ENCODE results near the gene MUC5B. TPM values are rescaled to one million over a fixed set of nuclear protein-coding genes. Genes with fewer than 3 reads are reported as not detected.
A peak's percentile ranks its signal among the peaks of the same experiment; 100 is the strongest.

The MUC5B gene
- total and polyA plus RNA-seq, 2 donors from 2014 or later = 0.38 TPM; not detected in 1

DNA sequence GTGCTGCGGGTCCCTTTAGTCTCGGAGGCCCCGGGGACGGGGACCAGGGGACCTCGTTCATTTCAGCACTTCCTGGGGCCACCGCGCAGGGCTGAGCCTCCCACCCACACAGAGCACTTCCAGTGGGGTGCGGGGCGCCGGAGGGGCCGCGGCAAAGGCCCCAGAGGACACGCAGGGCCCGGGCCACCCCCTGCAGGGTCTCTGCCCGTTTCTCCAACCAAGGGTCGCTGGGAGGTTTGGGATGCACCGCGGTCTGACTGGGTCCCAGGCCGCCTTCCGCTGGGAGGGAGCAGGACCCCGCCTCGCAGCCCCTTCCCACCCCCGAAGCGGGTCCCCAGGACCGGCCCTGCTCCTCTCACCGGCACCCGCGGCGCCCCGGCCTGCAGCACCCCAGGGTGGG is 49.1 kb downstream of the MUC5B start:
- intact Hi-C loops (cut with DNase I) = no loop called here
- Histone ChIP-seq H3K36me3 (ENCODE audit: control insufficient read depth in 2 of 3, insufficient read depth in 3 of 3, low read length in 3 of 3) (peaks cover 0 to 5% (median 5%) of the 10 kb centered on the region in 3 donors), H3K27ac (ENCODE audit: low read depth in 2 of 2, low read length in 2 of 2) (no peak overlapping the region), H3K9ac (ENCODE audit: low read length in 3 of 3) (no peak overlapping the region), H3K4me1 (ENCODE audit: control insufficient read depth in 2 of 3, insufficient read depth in 2 of 3, low read depth in 1 of 3, low read length in 3 of 3) (peaks cover 0 to 4% (median 3%) of the 10 kb centered on the region in 3 donors), H3K9me3 (ENCODE audit: control insufficient read depth in 2 of 3, insufficient read depth in 1 of 3, low read length in 3 of 3) (no peaks in the 10 kb centered on the region), H3K4me3 (ENCODE audit: low read length in 3 of 3) (no peak overlapping the region), H3K27me3 (ENCODE audit: control insufficient read depth, insufficient read depth, low read length) (no peaks in the 10 kb centered on the region)
- peak in 1 of 5 donors; percentile 60 for DNase-seq
- FAIRE-seq = no peak
- no peak for TF ChIP-seq CTCF (IDR thresholded peaks at IDR 0.05; ENCODE audit: borderline replicate concordance, extremely low read depth, insufficient read depth)

GRCh38 chr11:1272531-1272930 is 49.7 kb downstream of the MUC5B start:
- H3K27me3 ChIP-seq (ENCODE audit: control insufficient read depth, insufficient read depth, low read length) = no peaks in the 10 kb centered on the region
- TF ChIP-seq CTCF (IDR thresholded peaks at IDR 0.05; ENCODE audit: borderline replicate concordance, extremely low read depth, insufficient read depth) = no peak
- FAIRE-seq (no peak), DNase-seq (peak in 1 of 5 donors; percentile 71)
- H3K4me1 ChIP-seq (ENCODE audit: control insufficient read depth in 2 of 3, insufficient read depth in 2 of 3, low read depth in 1 of 3, low read length in 3 of 3) = peaks cover 0 to 3% (median 0%) of the 10 kb centered on the region in 3 donors
- intact Hi-C loops (cut with DNase I) = no loop called here
- H3K9me3 ChIP-seq (ENCODE audit: control insufficient read depth in 2 of 3, insufficient read depth in 1 of 3, low read length in 3 of 3) = no peaks in the 10 kb centered on the region
- no peak overlapping the region for H3K9ac ChIP-seq (ENCODE audit: low read length in 3 of 3)
- no peak overlapping the region for H3K4me3 ChIP-seq (ENCODE audit: low read length in 3 of 3)
- peaks cover 0 to 11% (median 7%) of the 10 kb centered on the region in 3 donors for H3K36me3 ChIP-seq (ENCODE audit: control insufficient read depth in 2 of 3, insufficient read depth in 3 of 3, low read length in 3 of 3)
- H3K27ac ChIP-seq (ENCODE audit: low read depth in 2 of 2, low read length in 2 of 2) = no peak overlapping the region

- H3K9me3 ChIP-seq (ENCODE audit: control insufficient read depth in 2 of 3, insufficient read depth in 1 of 3, low read length in 3 of 3) = no peaks in the 10 kb centered on the region
- H3K4me1 ChIP-seq (ENCODE audit: control insufficient read depth in 2 of 3, insufficient read depth in 2 of 3, low read depth in 1 of 3, low read length in 3 of 3) = no peaks in the 10 kb centered on the region
- no peak overlapping the region for H3K27ac ChIP-seq (ENCODE audit: low read depth in 2 of 2, low read length in 2 of 2)
- no peak overlapping the region for H3K9ac ChIP-seq (ENCODE audit: low read length in 3 of 3)
- peaks cover 0 to 12% (median 7%) of the 10 kb centered on the region in 3 donors for H3K36me3 ChIP-seq (ENCODE audit: control insufficient read depth in 2 of 3, insufficient read depth in 3 of 3, low read length in 3 of 3)
- intact Hi-C loops (cut with DNase I) = no loop called here
- no peaks in the 10 kb centered on the region for H3K27me3 ChIP-seq (ENCODE audit: control insufficient read depth, insufficient read depth, low read length)
- no peak overlapping the region for H3K4me3 ChIP-seq (ENCODE audit: low read length in 3 of 3)
- FAIRE-seq (no peak), DNase-seq (peak in 1 of 5 donors; percentile 59)
- no peak for TF ChIP-seq CTCF (IDR thresholded peaks at IDR 0.05; ENCODE audit: borderline replicate concordance, extremely low read depth, insufficient read depth)
Observed at GRCh38 chr11:1274501-1274900, 51.6 kb downstream of the MUC5B start.

DNA sequence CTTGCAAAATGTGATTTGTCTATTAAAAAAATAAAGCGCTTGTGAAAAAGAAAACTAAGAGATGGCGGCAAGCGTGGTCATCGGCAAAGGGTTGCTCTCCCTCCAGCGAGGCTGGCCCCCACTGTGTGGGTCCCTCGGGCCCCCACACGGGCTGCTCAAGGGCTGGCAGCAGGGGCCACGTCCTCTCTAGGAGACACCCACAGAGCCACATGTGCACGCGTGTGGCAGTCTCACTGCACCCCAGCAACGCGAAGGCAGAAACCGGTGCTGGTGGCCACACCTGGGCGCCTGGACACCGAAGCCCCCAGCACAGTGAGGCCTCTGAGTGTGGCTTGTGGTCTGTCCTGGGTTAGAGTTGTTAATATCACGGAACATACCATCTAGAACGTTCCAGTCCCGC is 52.2 kb downstream of the MUC5B start:
- H3K4me3 ChIP-seq (ENCODE audit: low read length in 3 of 3) = no peak overlapping the region
- no peak for TF ChIP-seq CTCF (IDR thresholded peaks at IDR 0.05; ENCODE audit: borderline replicate concordance, extremely low read depth, insufficient read depth)
- H3K9ac ChIP-seq (ENCODE audit: low read length in 3 of 3) = no peak overlapping the region
- DNase-seq (peak in 1 of 5 donors; percentile 55), FAIRE-seq (no peak)
- no peaks in the 10 kb centered on the region for H3K27me3 ChIP-seq (ENCODE audit: control insufficient read depth, insufficient read depth, low read length)
- no peaks in the 10 kb centered on the region for H3K4me1 ChIP-seq (ENCODE audit: control insufficient read depth in 2 of 3, insufficient read depth in 2 of 3, low read depth in 1 of 3, low read length in 3 of 3)
- no peak overlapping the region for H3K27ac ChIP-seq (ENCODE audit: low read depth in 2 of 2, low read length in 2 of 2)
- intact Hi-C loops (cut with DNase I) = no loop called here
- H3K36me3 ChIP-seq (ENCODE audit: control insufficient read depth in 2 of 3, insufficient read depth in 3 of 3, low read length in 3 of 3) = peaks cover 0 to 17% (median 7%) of the 10 kb centered on the region in 3 donors
- no peaks in the 10 kb centered on the region for H3K9me3 ChIP-seq (ENCODE audit: control insufficient read depth in 2 of 3, insufficient read depth in 1 of 3, low read length in 3 of 3)
